ENCODE results near the gene SCAP.

SCAP gene

DNA sequence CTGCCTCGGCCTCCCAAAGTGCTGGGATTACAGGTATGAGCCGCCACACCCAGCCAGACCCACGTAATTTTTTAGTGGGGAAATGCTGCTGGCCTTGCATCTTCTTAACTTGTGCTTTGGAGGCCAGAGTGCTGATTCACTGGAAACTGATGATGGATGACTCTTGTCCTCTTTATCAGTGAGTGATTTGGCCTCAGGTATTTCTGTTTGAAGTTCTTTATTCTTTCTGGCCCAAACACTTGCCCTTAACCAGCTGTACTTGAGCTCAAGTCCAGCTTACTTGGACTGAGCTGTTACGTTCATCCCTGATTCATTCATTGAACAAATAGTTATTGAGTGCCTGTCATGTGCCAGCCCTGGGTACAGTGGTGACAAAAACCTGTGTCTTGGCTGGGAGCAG is 90.7 kb downstream of the SCAP start:
- H3K4me3 ChIP-seq (ENCODE audit: control insufficient read depth, low read depth, low read length) = no peak overlapping the region
- TF ChIP-seq CTCF (IDR thresholded peaks at IDR 0.05; ENCODE audit: control insufficient read depth, insufficient read depth, low read depth, low read length, missing control alignments) = no peak
- no peak for DNase-seq (ENCODE audit: low read depth)

GRCh38 chr3:47384425-47384824 is 91.3 kb downstream of the SCAP start:
- DNase-seq (ENCODE audit: low read depth) = no peak
- no peak for TF ChIP-seq CTCF (IDR thresholded peaks at IDR 0.05; ENCODE audit: control insufficient read depth, insufficient read depth, low read depth, low read length, missing control alignments)
- no peak overlapping the region for H3K4me3 ChIP-seq (ENCODE audit: control insufficient read depth, low read depth, low read length)

- peak overlapping the region; percentile 95 for H3K4me3 ChIP-seq (ENCODE audit: control insufficient read depth, low read depth, low read length)
- peak; percentile 21 for DNase-seq (ENCODE audit: low read depth)
- no peak for TF ChIP-seq CTCF (IDR thresholded peaks at IDR 0.05; ENCODE audit: control insufficient read depth, insufficient read depth, low read depth, low read length, missing control alignments)
Observed at GRCh38 chr3:47381317-47382157, 94.2 kb downstream of the SCAP start.

- peak; percentile 95 for DNase-seq (ENCODE audit: low read depth)
- peak within 1 kb of the TSS; percentile 95 for H3K4me3 ChIP-seq (ENCODE audit: control insufficient read depth, low read depth, low read length)
- no peak for TF ChIP-seq CTCF (IDR thresholded peaks at IDR 0.05; ENCODE audit: control insufficient read depth, insufficient read depth, low read depth, low read length, missing control alignments)
Observed at GRCh38 chr3:47380601-47381316, 95.0 kb downstream of the SCAP start, which contains the start of gene PTPN23. PTPN23 (plus strand) TSS chr3:47381021; CDS start chr3:47381097, 76 bp downstream.

DNA sequence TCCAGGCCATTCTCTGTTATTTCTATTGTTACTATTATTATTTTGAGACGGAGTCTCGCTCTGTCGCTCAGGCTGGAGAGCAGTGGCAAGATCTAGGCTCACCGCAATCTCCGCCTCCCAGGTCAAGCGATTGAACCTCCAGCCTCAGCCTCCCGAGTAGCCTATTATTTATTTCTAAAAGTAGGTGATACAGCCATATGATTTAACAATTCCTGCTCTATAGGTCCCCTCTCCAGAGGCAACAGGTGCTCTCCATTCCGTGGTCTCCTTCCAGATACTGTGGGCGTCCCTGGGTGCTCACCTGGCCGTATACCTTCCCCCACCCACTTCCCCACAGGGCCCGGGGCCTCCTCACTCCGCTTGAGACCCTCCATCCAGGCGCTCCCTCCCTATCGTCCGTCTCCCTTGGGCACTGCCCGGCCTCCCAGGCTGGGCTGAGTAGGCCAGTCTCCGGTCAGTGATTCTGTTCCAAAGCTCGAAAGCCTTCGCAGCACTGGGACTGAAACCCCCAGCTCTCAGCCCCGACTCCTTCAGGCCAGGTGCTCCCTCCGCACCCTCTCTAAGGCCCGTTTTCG is 95.6 kb downstream of the SCAP start:
- DNase-seq (ENCODE audit: low read depth) = no peak
- TF ChIP-seq CTCF (IDR thresholded peaks at IDR 0.05; ENCODE audit: control insufficient read depth, insufficient read depth, low read depth, low read length, missing control alignments) = no peak
- H3K4me3 ChIP-seq (ENCODE audit: control insufficient read depth, low read depth, low read length) = peak overlapping the region; percentile 95

DNA sequence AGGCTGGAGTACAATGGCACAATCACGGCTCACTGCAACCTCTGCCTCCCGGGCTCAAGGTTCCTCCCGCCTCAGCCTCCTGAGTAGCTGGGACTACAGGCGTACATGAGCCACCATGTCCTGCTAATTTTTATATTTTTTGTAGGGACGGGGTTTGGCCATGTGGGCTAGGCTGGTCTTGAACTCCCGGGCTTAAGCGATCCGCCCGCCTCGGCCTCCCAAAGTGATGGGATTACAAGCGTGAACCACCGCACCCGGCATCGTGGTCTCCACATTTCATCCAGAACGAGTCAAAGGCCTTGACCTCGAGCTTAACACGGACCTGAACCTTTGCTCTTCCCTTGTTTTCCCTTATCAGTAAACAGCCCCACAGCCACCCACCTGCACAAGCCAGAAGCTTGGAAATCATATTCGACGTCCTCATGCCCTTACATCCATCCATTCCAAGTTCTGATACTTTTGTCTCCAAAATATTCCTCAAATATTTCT is 96.3 kb downstream of the SCAP start:
- no peak for DNase-seq (ENCODE audit: low read depth)
- H3K4me3 ChIP-seq (ENCODE audit: control insufficient read depth, low read depth, low read length) = peak overlapping the region; percentile 95
- no peak for TF ChIP-seq CTCF (IDR thresholded peaks at IDR 0.05; ENCODE audit: control insufficient read depth, insufficient read depth, low read depth, low read length, missing control alignments)
